Measurements from ENCODE around the gene LRRC4B. TPM values are rescaled to one million over a fixed set of nuclear protein-coding genes. Genes with fewer than 3 reads are reported as not detected.

LRRC4B gene
- total and polyA plus RNA-seq, 2 of the 8 experiments (the other 6 are each of a cell fraction or from before 2014, with no cell fraction given), result 13.4 to 21.2 TPM

GRCh38 chr19:50475101-50475568 is 93.1 kb downstream of the LRRC4B start:
- H3K27ac ChIP-seq (ENCODE audit: low read depth, low read length), result no peak overlapping the region
- H3K9ac ChIP-seq (replicated peaks in 1 of 4; ENCODE audit: extremely low read depth in 1 of 4, low read depth in 3 of 4, low read length in 3 of 4), result no peak overlapping the region
- H3K4me1 ChIP-seq (replicated peaks in 1 of 4; ENCODE audit: control insufficient read depth in 3 of 4, insufficient read depth in 4 of 4, low read length in 3 of 4), result no peaks in the 10 kb centered on the region
- no peak overlapping the region for H3K56ac ChIP-seq (replicated peaks; ENCODE audit: insufficient read length, low read depth, low read length)
- no peak overlapping the region for H3K4me2 ChIP-seq (ENCODE audit: insufficient read depth in 1 of 2, low read depth in 2 of 2, low read length in 2 of 2)
- no peak overlapping the region for H3K4me3 ChIP-seq (ENCODE audit: extremely low read depth in 1 of 4, insufficient read depth in 2 of 4, low read depth in 3 of 4, low read length in 4 of 4)
- peaks cover 6 to 7% of the 10 kb centered on the region in 2 experiments for H4K20me1 ChIP-seq (replicated peaks in 1 of 2; ENCODE audit: control insufficient read depth in 1 of 2, insufficient read depth in 2 of 2, low read length in 2 of 2)
- no peak overlapping the region for H3K4ac ChIP-seq (replicated peaks; ENCODE audit: insufficient read length, low read depth, low read length)
- no peak overlapping the region for H4K8ac ChIP-seq (ENCODE audit: extremely low read depth, insufficient read depth, low read length)
- H3K14ac ChIP-seq (ENCODE audit: insufficient read length), result no peak overlapping the region
- H2BK5ac ChIP-seq (ENCODE audit: low read depth, low read length), result no peak overlapping the region
- peaks cover 2% of the 10 kb centered on the region; the same call in 1 of the 2 replicates for H3K23me2 ChIP-seq (ENCODE audit: low read depth, low read length)
- H2BK20ac ChIP-seq (ENCODE audit: low read length), result no peak overlapping the region
- no peak overlapping the region for H2BK120ac ChIP-seq (replicated peaks; ENCODE audit: low read depth, low read length)
- no peaks in the 10 kb centered on the region; a peak in 1 of 7 replicates for H3K27me3 ChIP-seq (replicated peaks in 1 of 4; ENCODE audit: control insufficient read depth in 3 of 4, extremely low read depth in 1 of 4, insufficient read depth in 3 of 4, low read length in 3 of 4)
- peaks cover 10% of the 10 kb centered on the region for H3K79me1 ChIP-seq (ENCODE audit: low read depth, low read length)
- H3K79me2 ChIP-seq (ENCODE audit: control insufficient read depth in 1 of 2, insufficient read depth in 2 of 2, low read length in 2 of 2), result peaks cover 4 to 16% of the 10 kb centered on the region in 2 experiments; a peak in 3 of 4 replicates
- ChIA-PET POLR2A (ENCODE audit: partially characterized antibody) (interaction anchor here (0.6 to 2.7 kb wide), 5 partner anchors 9 to 101 kb away, joined by 3 to 12 read pairs (median 4); no protein-coding TSS in a partner anchor), CTCF (ENCODE audit: partially characterized antibody) (interaction anchor here (0.6 to 3.8 kb wide), 4 partner anchors 9 to 59 kb away, joined by 3 to 21 read pairs (median 4); no protein-coding TSS in a partner anchor)
- 0 out of 2 replicates have a peak overlapping the region, but pooled peaks have one; percentile 13 for H2AK5ac ChIP-seq (ENCODE audit: low read depth, low read length)
- DNase-seq (ENCODE audit: low read depth in 1 of 2, low spot score in 2 of 2), result no peak
- no peak overlapping the region for H4K91ac ChIP-seq (replicated peaks; ENCODE audit: insufficient read length, low read length)
- peaks cover 0 to 21% (median 4%) of the 10 kb centered on the region in 4 experiments; a peak in 5 of 8 replicates for H3K36me3 ChIP-seq (ENCODE audit: control insufficient read depth in 2 of 4, insufficient read depth in 4 of 4, low read length in 3 of 4)
- 78% methylated on average over 7 of the region's 12 CpGs; no CpG with 5 or more reads in 1 of the 2 experiments for WGBS, 2 experiments (ENCODE audit: extremely low coverage in 1 of 2, insufficient coverage in 1 of 2, insufficient read length in 1 of 2, insufficient replicate concordance in 2 of 2, low coverage in 1 of 2, low lambda C conversion rate in 2 of 2, missing lambda C conversion rate in 1 of 2)
- H4K5ac ChIP-seq (ENCODE audit: insufficient read length, low read depth, low read length), result no peak overlapping the region
- no peak overlapping the region for H3K23ac ChIP-seq (ENCODE audit: insufficient read length)
- no peak overlapping the region for H2BK12ac ChIP-seq (ENCODE audit: low read depth, low read length)
- H3K18ac ChIP-seq (ENCODE audit: extremely low read depth, low read length), result no peak overlapping the region
- peaks cover 3 to 6% of the 10 kb centered on the region in 2 experiments; a peak in 3 of 4 replicates for H3K9me3 ChIP-seq (ENCODE audit: insufficient read depth in 2 of 2, low read depth in 1 of 2, low read length in 1 of 2)
- no peak overlapping the region for H2AFZ ChIP-seq (ENCODE audit: low read length)
- H2BK15ac ChIP-seq (ENCODE audit: low read length), result no peak overlapping the region
- no peak for FAIRE-seq
- TF ChIP-seq YY1 (IDR thresholded peaks at IDR 0.05; ENCODE audit: low read depth, low read length) (no peak), BCL11A (IDR thresholded peaks at IDR 0.05; ENCODE audit: low read depth in 2 of 2, low read length in 2 of 2) (no peak), CHD2 (IDR thresholded peaks at IDR 0.05; ENCODE audit: low read length) (no peak), MAFK (IDR thresholded peaks at IDR 0.05; ENCODE audit: low read depth, low read length) (no peak), SRF (IDR thresholded peaks at IDR 0.05; ENCODE audit: low read depth, low read length) (no peak)
